Prostate gland (tissue), 2 donors: ENCODE data around the gene FHOD1.

Experiments used
- POLR2AphosphoS5 ChIP-seq: sonication (generic); formaldehyde crosslinking; IDR thresholded peaks from one replicate; pipeline ENCODE4 v1.6.1; 2017; ENCODE audit warnings: antibody characterized with exemption
- TF ChIP-seq, protein P1 (sequence below), 4 experiments: fragments of 200-600 bp in 2 of 4; fragments of 450-650 bp in 2 of 4; sonication (generic) in 2 of 4; IDR thresholded peaks; 1 replicate in 3 of 4; 2 replicates in 1 of 4; pipeline ENCODE4 v1.5.1; 2016 to 2019; ENCODE audit warnings: antibody characterized with exemption in 4 of 4, mild to moderate bottlenecking in 2 of 4, moderate library complexity in 2 of 4

DNA sequence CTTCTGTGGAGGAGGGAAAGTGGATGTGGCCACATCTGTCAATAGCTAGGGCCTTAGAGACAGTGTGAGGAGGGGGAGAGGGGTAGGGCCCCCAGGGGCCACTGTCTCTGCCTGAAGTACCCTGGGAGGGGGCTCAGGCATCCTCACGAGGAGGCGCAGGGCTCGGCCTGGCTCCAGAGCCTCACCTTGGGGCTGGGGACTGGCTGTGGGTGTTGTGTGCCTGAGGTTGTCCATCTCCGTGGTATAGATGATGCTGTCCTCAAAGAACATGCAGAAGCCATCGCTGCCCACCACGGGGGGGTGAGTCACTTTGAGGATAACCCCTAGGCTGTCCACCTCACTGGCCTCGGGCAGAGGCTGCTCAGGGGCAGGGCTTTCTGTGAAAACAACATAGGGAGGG is 44.2 kb upstream of the FHOD1 start:
- TF ChIP-seq, protein P1, sequence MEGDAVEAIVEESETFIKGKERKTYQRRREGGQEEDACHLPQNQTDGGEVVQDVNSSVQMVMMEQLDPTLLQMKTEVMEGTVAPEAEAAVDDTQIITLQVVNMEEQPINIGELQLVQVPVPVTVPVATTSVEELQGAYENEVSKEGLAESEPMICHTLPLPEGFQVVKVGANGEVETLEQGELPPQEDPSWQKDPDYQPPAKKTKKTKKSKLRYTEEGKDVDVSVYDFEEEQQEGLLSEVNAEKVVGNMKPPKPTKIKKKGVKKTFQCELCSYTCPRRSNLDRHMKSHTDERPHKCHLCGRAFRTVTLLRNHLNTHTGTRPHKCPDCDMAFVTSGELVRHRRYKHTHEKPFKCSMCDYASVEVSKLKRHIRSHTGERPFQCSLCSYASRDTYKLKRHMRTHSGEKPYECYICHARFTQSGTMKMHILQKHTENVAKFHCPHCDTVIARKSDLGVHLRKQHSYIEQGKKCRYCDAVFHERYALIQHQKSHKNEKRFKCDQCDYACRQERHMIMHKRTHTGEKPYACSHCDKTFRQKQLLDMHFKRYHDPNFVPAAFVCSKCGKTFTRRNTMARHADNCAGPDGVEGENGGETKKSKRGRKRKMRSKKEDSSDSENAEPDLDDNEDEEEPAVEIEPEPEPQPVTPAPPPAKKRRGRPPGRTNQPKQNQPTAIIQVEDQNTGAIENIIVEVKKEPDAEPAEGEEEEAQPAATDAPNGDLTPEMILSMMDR (IDR thresholded peaks at IDR 0.05), result no peak
- TF ChIP-seq POLR2AphosphoS5, result no peak
